PFSK-1 (cell line): Measurements from ENCODE around the gene SYP.

Experiments used
- FOXP2 ChIP-seq: optimal IDR thresholded peaks from 2 replicates; pipeline ENCODE3; 2011; ENCODE audit warnings: borderline replicate concordance, control low read depth, inconsistent platforms; ENCODE audit not compliant: insufficient read depth; ENCODE audit errors: extremely low read length, extremely low read depth
- POLR2AphosphoS5 ChIP-seq: IDR thresholded peaks from 2 replicates; pipeline ENCODE4 v1.6.1; 2012; ENCODE audit warnings: low read depth, mild to moderate bottlenecking, control low read depth, low read length, moderate library complexity
- REST ChIP-seq, 2 experiments: IDR thresholded peaks; 2 replicates each; pipeline versions ENCODE4 v1.6.1 to v1.8.0; 2011 to 2012; ENCODE audit warnings: low read depth in 2 of 2, low read length in 2 of 2, control low read depth in 1 of 2, inconsistent platforms in 1 of 2, mild to moderate bottlenecking in 1 of 2, moderate library complexity in 1 of 2; ENCODE audit not compliant: insufficient read depth in 1 of 2
- SIN3A ChIP-seq: IDR thresholded peaks from 2 replicates; pipeline ENCODE4 v1.6.1; 2012; ENCODE audit warnings: mild to moderate bottlenecking, low read length, moderate library complexity, borderline replicate concordance; ENCODE audit not compliant: insufficient read depth
- TAF1 ChIP-seq: IDR thresholded peaks from 2 replicates; pipeline ENCODE4 v1.6.1; 2012; ENCODE audit warnings: low read length, control low read depth, borderline replicate concordance; ENCODE audit not compliant: insufficient read depth

SYP gene

GRCh38 chrX:49176421-49177326 is 23.3 kb downstream of the SYP start:
- no peak for TF ChIP-seq FOXP2
- no peak for TF ChIP-seq TAF1
- TF ChIP-seq POLR2AphosphoS5, result no peak
- TF ChIP-seq SIN3A, result no peak
- TF ChIP-seq REST (IDR thresholded peaks at IDR 0.05; ENCODE audit: insufficient read depth in 1 of 2, low read depth in 2 of 2, low read length in 2 of 2), result no peak

DNA sequence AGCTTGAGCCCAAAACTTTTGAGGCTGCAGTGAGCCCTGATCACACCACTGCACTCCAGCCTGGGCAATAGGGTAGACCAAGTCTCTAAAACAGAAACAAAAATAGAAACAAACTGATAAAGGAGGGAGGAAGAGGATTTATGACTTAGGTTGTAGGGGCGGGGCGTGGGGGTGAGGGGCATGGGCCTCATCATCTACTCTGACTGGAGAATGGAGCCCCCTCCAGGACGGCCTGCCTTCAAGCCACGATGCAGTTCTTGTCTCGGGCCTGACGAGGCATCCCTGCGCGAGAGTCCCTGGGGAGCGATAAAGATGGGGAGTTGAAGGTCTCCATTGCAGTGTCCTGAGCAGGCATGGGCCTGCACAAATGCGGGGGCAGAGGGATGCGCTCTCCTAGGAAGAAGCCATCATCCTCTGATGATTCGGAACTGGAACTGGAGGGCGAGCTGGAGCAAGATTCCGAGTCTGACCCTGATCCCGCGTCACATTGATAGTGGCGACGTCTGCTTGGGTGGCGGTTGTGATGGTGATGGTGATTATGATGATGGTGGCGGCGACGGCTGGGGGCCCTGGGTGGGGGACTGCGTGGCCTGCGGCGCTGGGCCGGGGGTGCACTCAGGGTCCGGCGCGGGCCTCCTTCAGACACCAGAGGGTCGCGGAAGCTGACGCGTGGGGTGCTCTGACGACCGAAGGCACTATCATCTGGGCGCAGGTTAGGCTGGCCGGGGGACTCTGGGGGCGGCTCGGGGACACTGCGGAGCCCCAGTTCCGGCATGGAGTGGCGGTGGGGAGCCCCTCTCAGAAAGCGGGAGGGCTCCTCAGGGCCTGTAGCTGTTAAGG is 24.3 kb downstream of the SYP start:
- no peak for TF ChIP-seq TAF1
- TF ChIP-seq FOXP2, result no peak
- TF ChIP-seq REST (IDR thresholded peaks at IDR 0.05; ENCODE audit: insufficient read depth in 1 of 2, low read depth in 2 of 2, low read length in 2 of 2), result no peak
- no peak for TF ChIP-seq POLR2AphosphoS5
- TF ChIP-seq SIN3A, result no peak

DNA sequence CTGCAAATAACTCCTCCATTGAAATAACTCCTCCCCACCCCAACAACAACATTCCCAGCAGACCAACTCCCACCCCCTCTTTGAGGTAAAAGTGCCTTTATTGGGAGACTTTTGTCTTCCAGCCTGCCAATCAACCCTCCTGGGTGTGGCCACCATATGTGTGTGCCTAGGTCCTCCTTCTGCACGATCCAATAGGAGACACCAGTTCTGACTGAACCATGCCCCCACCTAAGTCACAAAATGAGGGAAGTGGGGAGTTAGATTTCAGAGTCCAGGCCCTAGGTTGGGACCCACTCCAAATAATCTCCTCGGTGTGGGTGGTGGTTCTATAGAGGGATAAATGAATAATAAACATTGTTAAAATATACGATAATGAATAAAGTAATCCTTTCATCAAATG is 25.3 kb downstream of the SYP start:
- TF ChIP-seq FOXP2 (no peak), POLR2AphosphoS5 (no peak), SIN3A (no peak), REST (IDR thresholded peaks at IDR 0.05; ENCODE audit: insufficient read depth in 1 of 2, low read depth in 2 of 2, low read length in 2 of 2) (no peak), TAF1 (no peak)

GRCh38 chrX:49172280-49172780 is 27.7 kb downstream of the SYP start:
- TF ChIP-seq SIN3A (no peak), POLR2AphosphoS5 (no peak), FOXP2 (no peak), REST (IDR thresholded peaks at IDR 0.05; ENCODE audit: insufficient read depth in 1 of 2, low read depth in 2 of 2, low read length in 2 of 2) (no peak), TAF1 (no peak)
